GM18498 (cell line): ENCODE results near the gene TRAF4.
"Not testable (repeated sequence)": the region's sequence is repeated elsewhere in the genome, so short reads cannot be mapped to it uniquely, and the experiment has no call there.

Source experiments
- ATAC-seq: cut with Tn5 transposase; IDR thresholded peaks from one replicate; pipeline ENCODE4 v1.9.1; 2021; ENCODE audit warnings: mild to moderate bottlenecking, moderate library complexity; ENCODE audit not compliant: unreplicated experiment

TRAF4 gene

GRCh38 chr17:28714281-28714680 lies 29.5 kb upstream of the TRAF4 start:
- ATAC-seq = no peak

DNA sequence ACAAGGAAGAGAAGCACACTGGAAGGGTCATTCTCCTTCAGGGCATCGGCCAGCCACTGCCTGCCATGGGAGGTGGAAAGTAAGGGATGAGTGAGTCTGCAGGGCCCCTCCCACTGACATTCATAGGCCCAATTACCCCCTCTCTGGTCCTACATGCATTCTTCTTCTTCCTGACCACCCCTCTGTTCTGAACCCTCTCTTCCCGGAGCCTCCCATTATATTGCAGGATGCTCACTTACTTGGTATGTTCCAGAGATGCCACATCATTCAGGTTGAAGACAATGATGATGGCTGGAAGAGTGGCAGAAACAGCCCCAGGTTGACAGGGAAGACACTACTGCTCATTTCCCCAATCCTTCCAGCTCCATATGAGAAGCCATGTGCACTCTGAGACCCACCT lies 28.6 kb upstream of the TRAF4 start:
- no peak for ATAC-seq

- ATAC-seq = no peak
Measured at GRCh38 chr17:28716740-28717577, 26.9 kb upstream of the TRAF4 start.

- no peak for ATAC-seq
Measured at GRCh38 chr17:28717578-28718332, 26.1 kb upstream of the TRAF4 start, which contains the start of gene RAB34. RAB34 (minus strand) TSS chr17:28717868; CDS start chr17:28717266, 602 bp downstream.

GRCh38 chr17:28718333-28719020 lies 25.3 kb upstream of the TRAF4 start:
- ATAC-seq = no peak

DNA sequence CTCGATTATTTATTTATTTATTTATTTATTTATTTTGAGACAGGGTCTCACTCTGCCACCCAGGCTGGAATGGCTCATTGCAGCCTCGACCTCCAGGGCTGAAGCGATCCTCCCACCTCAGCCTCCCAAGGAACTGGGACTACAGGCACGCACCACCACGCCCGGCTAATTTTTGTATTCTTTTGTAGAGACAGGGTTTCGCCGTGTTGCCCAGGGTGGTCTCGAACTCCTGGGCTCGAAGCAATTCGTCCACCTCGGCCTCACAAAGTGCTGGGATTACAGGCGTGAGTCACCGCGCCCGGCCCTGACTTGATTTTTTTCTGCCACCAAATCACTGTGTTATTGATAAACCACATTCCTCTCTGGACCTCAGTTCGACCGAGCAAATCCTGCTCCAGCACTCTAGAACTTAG lies 24.8 kb upstream of the TRAF4 start:
- ATAC-seq = no peak

- ATAC-seq = no peak
Measured at GRCh38 chr17:28720247-28720996, 23.4 kb upstream of the TRAF4 start.

DNA sequence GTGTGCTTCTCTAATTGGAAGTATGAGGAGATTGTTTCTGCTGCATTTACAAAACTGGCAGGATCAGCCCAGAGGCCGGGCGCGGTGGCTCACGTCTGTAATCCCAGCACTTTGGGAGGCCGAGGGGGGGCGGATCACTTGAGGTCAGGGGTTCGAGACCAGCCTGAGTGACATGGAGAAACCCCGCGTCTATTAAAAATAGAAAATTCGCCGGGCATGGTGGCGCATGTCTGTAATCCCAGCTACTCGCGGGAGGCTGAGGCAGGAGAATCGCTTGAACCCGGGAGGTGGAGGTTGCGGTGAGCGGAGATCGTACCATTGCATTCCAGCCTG lies 22.8 kb upstream of the TRAF4 start:
- not testable (repeated sequence) for ATAC-seq

GRCh38 chr17:28722417-28723158 lies 21.2 kb upstream of the TRAF4 start:
- ATAC-seq = no peak

DNA sequence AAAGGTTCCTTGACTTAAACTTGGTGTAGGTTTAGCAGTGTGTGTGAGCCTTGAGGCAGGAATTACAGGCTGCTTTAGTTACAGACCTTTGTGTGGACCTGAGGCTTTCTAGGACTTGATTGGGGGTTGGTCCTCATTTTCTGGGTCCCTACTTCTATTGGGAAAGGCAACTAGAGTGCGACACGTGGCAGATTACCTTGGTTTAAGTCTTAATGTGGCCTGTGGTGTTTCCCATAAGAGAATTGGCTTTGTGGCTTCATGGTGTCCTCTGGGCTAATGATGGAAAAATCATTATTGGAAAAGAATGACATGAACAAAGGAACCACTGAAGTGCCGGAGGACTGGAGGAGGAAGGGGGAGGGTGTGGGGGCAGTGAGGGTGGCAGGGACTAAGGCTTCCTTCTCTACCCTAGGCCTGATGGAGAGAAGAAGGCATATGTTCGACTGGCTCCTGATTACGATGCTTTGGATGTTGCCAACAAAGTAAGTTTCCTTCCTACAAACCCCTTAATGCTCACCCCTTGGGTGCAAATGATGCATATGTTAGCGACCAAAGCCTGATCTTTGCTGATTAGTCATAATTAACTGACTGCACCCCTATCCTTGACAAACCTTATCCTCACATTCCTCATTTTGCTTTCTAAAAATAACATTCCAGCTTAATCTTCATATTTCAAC lies 20.5 kb upstream of the TRAF4 start:
- no peak for ATAC-seq

DNA sequence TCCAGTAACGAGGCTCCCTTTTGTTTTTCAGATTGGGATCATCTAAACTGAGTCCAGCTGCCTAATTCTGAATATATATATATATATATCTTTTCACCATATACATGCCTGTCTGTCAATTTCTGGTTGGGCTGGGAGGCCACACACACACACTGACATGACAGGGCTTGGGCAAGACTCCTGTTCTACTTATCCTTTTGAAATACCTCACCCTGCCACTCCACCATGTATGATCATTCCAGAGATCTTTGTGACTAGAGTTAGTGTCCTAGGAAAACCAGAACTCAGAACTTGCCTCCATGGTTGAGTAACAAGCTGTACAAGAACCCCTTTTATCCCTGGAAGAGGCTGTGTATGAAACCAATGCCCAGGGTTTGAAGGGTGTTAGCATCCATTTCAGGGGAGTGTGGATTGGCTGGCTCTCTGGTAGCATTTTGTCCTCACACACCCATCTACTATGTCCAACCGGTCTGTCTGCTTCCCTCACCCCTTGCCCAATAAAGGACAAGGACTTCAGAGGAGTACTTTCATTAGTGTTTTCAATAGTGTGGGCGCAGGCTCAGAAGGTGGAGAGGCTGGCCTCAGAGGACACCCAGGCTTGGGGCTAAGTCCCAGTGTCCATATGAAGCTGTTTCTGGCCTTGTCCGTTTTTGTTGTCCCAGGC lies 19.8 kb upstream of the TRAF4 start:
- not testable (repeated sequence) for ATAC-seq

- ATAC-seq = no peak
Measured at GRCh38 chr17:28724500-28725165, 19.2 kb upstream of the TRAF4 start.

GRCh38 chr17:28725166-28725659 lies 18.6 kb upstream of the TRAF4 start:
- no peak for ATAC-seq

DNA sequence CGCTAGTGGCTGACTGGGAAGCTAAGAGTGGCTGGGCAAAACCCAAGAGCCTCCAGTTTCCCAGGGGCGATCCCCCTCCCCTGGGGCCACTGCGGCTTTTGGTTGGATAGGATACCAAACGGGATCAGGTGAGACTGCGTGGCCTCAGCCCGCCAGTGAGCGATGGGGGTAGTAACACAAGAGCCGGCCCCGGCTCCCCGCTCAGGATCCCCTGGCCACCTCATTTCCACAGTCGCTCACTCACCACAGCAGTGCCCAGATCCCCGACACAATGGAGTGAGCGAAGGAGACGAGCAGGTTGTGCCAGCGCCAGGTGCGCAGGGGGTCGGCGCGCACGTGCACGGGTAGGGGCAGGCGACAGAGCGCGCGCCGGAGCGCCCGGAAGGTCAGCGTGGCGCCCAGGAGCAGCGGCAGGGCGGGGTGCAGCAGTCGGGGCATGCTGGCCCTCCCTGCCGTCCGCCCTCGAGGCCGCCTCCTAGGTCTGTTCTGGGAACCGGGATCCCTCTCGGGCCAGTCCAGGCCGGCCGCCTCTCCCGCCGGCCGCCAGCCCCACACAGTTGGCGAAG lies 18.1 kb upstream of the TRAF4 start:
- peak; percentile 0 for ATAC-seq

DNA sequence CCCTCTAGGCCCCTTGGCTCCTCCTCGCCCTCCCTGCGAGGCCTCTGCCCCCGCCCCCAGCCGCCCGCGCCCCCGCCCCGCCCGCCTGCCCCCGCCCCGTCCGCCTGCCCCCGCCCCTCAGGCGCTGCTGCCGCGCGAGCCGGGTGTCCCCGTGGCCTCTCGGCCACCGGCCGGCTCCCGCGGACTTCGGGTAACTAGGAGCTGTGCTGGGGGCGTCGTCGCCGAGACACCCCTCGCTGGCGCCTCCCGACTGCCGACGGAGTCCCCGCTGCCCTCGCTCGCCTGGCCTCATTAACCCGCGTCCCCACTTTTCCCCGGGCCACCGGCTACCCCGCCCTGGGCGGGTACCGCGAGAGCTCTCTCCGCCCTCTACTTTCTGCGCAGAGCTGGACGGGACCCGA lies 17.6 kb upstream of the TRAF4 start, which contains the start of gene TLCD1:
Gene TLCD1, minus strand, starts transcription at position 8 of the 401 bp plus-strand sequence. CDS start 136 bp downstream, outside the sequence.
- ATAC-seq = peak; percentile 15

DNA sequence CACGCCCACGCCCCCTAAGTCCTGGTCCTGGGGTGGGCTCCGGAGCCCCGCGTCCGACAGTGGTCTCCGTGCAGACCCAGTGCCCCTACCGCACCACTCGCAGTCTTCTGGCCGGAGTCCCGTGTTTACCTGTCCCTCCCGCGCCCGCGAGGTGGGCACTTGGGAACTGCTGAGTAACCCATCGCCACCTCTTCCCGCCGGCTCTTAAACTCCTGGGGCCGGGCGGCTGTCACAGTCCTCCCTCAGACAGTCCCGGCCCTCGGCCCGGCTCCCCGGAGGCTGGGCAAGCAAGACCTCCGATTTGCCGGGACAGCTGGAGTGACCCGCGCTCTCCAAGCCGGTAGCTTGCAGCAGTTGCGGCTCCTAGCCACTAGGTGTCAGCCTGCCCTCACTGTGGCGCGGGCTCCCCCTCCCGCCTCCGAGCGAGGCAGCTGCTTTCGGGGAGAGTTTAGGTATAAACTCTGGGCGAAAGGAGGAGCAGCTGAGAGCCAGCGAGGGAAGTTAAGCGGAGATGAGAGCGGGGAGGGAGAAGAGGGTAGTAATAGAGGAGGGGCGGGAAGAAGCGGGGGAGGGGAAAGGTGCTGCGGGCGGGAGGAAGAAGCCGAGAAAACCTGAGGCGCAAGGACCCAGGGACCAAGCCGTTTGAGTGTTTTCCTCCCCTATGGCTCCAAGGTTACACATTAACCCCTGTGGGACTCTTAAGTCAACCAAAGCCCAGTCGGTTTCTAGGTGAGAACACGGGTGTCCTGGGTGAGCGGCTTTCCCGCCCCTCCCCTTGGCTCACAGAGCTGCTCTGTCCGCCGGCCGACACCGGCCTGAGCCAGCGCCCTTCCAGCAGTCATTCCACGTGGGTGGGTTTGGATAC lies 17.0 kb upstream of the TRAF4 start:
- ATAC-seq = peak; percentile 46
